Natural killer cell (primary cell): Measurements from ENCODE around the gene PRAMEF33. TPM values are rescaled to one million over a fixed set of nuclear protein-coding genes. Genes with fewer than 3 reads are reported as not detected.
"Not testable (repeated sequence)": the region's sequence is repeated elsewhere in the genome, so short reads cannot be mapped to it uniquely, and the experiment has no call there.

ENCODE experiments used
- ATAC-seq, 3 donors: fragments of 150-1000 bp in 2 of 3; fragments of 200-7000 bp in 1 of 3; cut with Tn5 transposase; 1 replicate in 1 of 3; 2 replicates in 2 of 3; pipeline ENCODE4 v1.10.0; 2021; ENCODE audit warnings: mild to moderate bottlenecking in 2 of 3, moderate library complexity in 2 of 3
- DNase-seq, 2 donors: peaks; one replicate each; pipeline versions ENCODE4 v3.0.0 to v3.0.0-alpha.2; 2013 to 2021; ENCODE audit warnings: mixed read lengths in 1 of 2
- H3K27ac ChIP-seq: one replicate; pipeline ENCODE4 v1.5.1; 2013; ENCODE audit warnings: mild to moderate bottlenecking, low read length
- H3K27me3 ChIP-seq: one replicate; pipeline ENCODE4 v1.6.1; 2013; ENCODE audit warnings: low read length; ENCODE audit not compliant: control insufficient read depth, insufficient read depth
- H3K36me3 ChIP-seq: one replicate; pipeline ENCODE4 v1.6.1; 2013; ENCODE audit warnings: low read length; ENCODE audit not compliant: control insufficient read depth, insufficient read depth
- H3K4me1 ChIP-seq: one replicate; pipeline ENCODE4 v1.6.1; 2013; ENCODE audit warnings: low read length; ENCODE audit not compliant: control insufficient read depth, insufficient read depth
- H3K4me3 ChIP-seq: one replicate; pipeline ENCODE4 v1.5.1; 2013; ENCODE audit warnings: low read length
- H3K9me3 ChIP-seq: one replicate; pipeline ENCODE4 v1.6.1; 2013; ENCODE audit warnings: low read length; ENCODE audit not compliant: control insufficient read depth, insufficient read depth
- H3K27ac Mint-ChIP-seq, 2 donors: one replicate each; pipeline ENCODE4 v1.8.0; 2022; ENCODE audit warnings: mild to moderate bottlenecking in 2 of 2, mixed read lengths in 2 of 2, moderate library complexity in 1 of 2
- H3K27me3 Mint-ChIP-seq, 2 donors: one replicate each; pipeline ENCODE4 v1.8.0; 2022; ENCODE audit warnings: low read depth in 2 of 2, mixed read lengths in 2 of 2
- H3K36me3 Mint-ChIP-seq: one replicate; pipeline ENCODE4 v1.8.0; 2022; ENCODE audit warnings: mixed read lengths
- H3K4me1 Mint-ChIP-seq, 2 donors: one replicate each; pipeline ENCODE4 v1.8.0; 2022; ENCODE audit warnings: mixed read lengths in 2 of 2
- H3K4me3 Mint-ChIP-seq: one replicate; pipeline ENCODE4 v1.8.0; 2022; ENCODE audit warnings: mild to moderate bottlenecking, moderate library complexity, mixed read lengths
- H3K9me3 Mint-ChIP-seq, 2 donors: one replicate each; pipeline ENCODE4 v1.8.0; 2022; ENCODE audit warnings: mixed read lengths in 2 of 2
- WGBS: methylation state at CpG from one replicate; pipeline ENCODE4 v1.1.7; 2013; ENCODE audit warnings: missing lambda C conversion rate; ENCODE audit not compliant: insufficient coverage; 5-methylcytosine and 5-hydroxymethylcytosine counted together
- intact Hi-C: fragments of 100-400 bp; cut with micrococcal nuclease; formaldehyde crosslinking; loops from one replicate; pipeline ENCODE4 v1.14.2; 2022
- total RNA-seq, 4 donors: library from RNA; stranded (reverse); fragments of 120-200 nt in 1 of 4; gene quantifications; one replicate each; pipeline versions ENCODE4 v1.2.3 to v1.2.4, GENCODE V29; 2013 to 2022
- TF ChIP-seq, protein P1 (sequence below): fragments of 200-600 bp; IDR thresholded peaks from one replicate; pipeline ENCODE4 v1.8.0; 2022; ENCODE audit warnings: antibody characterized with exemption

PRAMEF33 gene
- total RNA-seq, 3 donors from 2014 or later (not counting 1 experiment from before 2014, with no cell fraction given): not detected

DNA sequence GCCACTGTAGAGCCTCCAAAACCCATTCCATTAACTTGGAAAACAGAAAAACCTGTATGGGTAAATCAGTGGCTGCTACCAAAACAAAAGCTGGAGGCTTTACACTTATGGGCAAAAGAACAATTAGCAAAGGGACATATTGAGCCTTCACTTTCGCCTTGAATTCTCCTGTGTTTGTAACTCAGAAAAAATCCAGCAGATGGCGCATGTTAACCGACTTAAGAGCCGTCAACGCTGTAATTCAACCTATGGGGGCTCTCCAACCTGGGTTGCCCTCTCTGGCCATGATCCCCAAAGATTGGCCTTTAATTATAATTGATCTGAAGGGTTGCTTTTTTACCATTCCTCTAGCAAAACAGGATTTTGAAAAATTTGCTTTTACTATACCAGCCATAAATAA, 53.4 kb downstream of the PRAMEF33 start:
- H3K27me3 ChIP-seq, H3K27ac Mint-ChIP-seq, H3K4me3 ChIP-seq, H3K36me3 ChIP-seq, H3K9me3 ChIP-seq, H3K36me3 Mint-ChIP-seq, H3K4me1 ChIP-seq, H3K27ac ChIP-seq, H3K9me3 Mint-ChIP-seq, intact Hi-C loops, H3K27me3 Mint-ChIP-seq, H3K4me1 Mint-ChIP-seq, H3K4me3 Mint-ChIP-seq: not testable (repeated sequence)
- ATAC-seq: peak in 1 of 3 donors; percentile 43
- TF ChIP-seq, protein P1, sequence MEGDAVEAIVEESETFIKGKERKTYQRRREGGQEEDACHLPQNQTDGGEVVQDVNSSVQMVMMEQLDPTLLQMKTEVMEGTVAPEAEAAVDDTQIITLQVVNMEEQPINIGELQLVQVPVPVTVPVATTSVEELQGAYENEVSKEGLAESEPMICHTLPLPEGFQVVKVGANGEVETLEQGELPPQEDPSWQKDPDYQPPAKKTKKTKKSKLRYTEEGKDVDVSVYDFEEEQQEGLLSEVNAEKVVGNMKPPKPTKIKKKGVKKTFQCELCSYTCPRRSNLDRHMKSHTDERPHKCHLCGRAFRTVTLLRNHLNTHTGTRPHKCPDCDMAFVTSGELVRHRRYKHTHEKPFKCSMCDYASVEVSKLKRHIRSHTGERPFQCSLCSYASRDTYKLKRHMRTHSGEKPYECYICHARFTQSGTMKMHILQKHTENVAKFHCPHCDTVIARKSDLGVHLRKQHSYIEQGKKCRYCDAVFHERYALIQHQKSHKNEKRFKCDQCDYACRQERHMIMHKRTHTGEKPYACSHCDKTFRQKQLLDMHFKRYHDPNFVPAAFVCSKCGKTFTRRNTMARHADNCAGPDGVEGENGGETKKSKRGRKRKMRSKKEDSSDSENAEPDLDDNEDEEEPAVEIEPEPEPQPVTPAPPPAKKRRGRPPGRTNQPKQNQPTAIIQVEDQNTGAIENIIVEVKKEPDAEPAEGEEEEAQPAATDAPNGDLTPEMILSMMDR: peak; percentile 51
- peak in 1 of 2 donors; percentile 63 for DNase-seq
- WGBS: 0% methylated on average over 5 of the region's 5 CpGs

Other genes starting within 250 kb of the PRAMEF33 start
- not detected for gene PRAMEF27, start 247.0 kb upstream of the PRAMEF33 start, total RNA-seq
- gene HNRNPCL3, start 242.8 kb upstream of the PRAMEF33 start, total RNA-seq: not detected
- gene PRAMEF25, start 232.8 kb upstream of the PRAMEF33 start, total RNA-seq: not detected
- not detected for gene HNRNPCL2, start 186.7 kb upstream of the PRAMEF33 start, total RNA-seq
- gene PRAMEF26, start 147.5 kb upstream of the PRAMEF33 start, total RNA-seq: not detected
- gene HNRNPCL4, start 137.9 kb upstream of the PRAMEF33 start, total RNA-seq: not detected
- gene PRAMEF9, start 131.7 kb upstream of the PRAMEF33 start, total RNA-seq: not detected
- gene PRAMEF13, start 102.1 kb upstream of the PRAMEF33 start, total RNA-seq: not detected
- not detected for gene PRAMEF18, start 77.4 kb upstream of the PRAMEF33 start, total RNA-seq
- not detected for gene PRAMEF5, start 49.3 kb upstream of the PRAMEF33 start, total RNA-seq
- not detected for gene PRAMEF8, start 18.4 kb upstream of the PRAMEF33 start, total RNA-seq
- not detected for gene PRAMEF15, start 12.0 kb downstream of the PRAMEF33 start, total RNA-seq
- gene PRAMEF14, start 43.6 kb downstream of the PRAMEF33 start, total RNA-seq: not detected
- not detected for gene PRAMEF19, start 68.4 kb downstream of the PRAMEF33 start, total RNA-seq
- not detected for gene PRAMEF17, start 86.1 kb downstream of the PRAMEF33 start, total RNA-seq
- not detected for gene PRAMEF20, start 106.9 kb downstream of the PRAMEF33 start, total RNA-seq
- not detected for gene LRRC38, start 210.5 kb downstream of the PRAMEF33 start, total RNA-seq